Measurements from ENCODE around the gene EFCAB11. TPM values are rescaled to one million over a fixed set of nuclear protein-coding genes. Genes with fewer than 3 reads are reported as not detected.

The EFCAB11 gene
- total RNA-seq, 2 donors from 2014 or later = 8.2 to 9.6 TPM

DNA sequence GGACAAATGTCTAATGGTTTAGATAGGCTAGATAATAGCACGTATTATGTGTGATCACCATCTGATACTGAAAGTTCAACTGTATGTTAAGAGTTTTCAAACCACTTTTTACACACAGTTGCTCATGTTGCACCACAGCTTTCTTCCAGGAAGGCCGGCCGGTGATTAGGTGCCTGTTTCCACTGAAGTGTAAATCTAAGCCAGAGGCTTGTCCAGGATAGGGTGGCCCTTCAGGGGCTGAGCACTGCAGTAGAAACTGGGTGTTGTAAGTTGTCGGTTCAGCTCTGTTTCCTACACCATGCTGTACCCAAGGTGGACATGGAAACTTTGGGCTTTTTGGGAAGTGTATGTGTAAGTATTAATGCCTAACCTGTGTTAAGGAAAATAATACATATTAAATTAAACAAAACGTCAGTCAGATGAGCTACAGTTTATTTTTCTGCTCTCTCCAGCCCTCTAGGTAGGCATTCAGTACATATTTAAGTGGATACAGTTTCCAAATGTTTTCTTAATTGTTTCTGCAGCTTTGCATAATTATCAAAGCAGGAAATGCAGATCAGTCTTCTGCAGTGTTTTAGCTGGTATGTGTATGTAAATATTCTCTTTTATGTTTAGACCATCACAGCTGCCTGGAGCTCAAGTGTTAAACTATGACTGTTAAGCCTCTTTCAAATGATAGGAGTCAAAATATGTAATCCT is 32.1 kb upstream of the EFCAB11 start:
- Histone ChIP-seq H3K27ac (no peak overlapping the region), H3K4me3 (no peak overlapping the region), H3K4me1 (replicated peaks) (no peaks in the 10 kb centered on the region), H3K9me3 (no peaks in the 10 kb centered on the region), H3K27me3 (replicated peaks; ENCODE audit: insufficient read depth) (no peaks in the 10 kb centered on the region), H3K36me3 (peaks cover 0 to 4% of the 10 kb centered on the region in 2 donors)
- 83% methylated on average over 5 of the region's 5 CpGs for WGBS
- TF ChIP-seq POLR2A (IDR thresholded peaks at IDR 0.05) (no peak), POLR2AphosphoS5 (IDR thresholded peaks at IDR 0.05) (no peak)
- TF ChIP-seq, protein P1, sequence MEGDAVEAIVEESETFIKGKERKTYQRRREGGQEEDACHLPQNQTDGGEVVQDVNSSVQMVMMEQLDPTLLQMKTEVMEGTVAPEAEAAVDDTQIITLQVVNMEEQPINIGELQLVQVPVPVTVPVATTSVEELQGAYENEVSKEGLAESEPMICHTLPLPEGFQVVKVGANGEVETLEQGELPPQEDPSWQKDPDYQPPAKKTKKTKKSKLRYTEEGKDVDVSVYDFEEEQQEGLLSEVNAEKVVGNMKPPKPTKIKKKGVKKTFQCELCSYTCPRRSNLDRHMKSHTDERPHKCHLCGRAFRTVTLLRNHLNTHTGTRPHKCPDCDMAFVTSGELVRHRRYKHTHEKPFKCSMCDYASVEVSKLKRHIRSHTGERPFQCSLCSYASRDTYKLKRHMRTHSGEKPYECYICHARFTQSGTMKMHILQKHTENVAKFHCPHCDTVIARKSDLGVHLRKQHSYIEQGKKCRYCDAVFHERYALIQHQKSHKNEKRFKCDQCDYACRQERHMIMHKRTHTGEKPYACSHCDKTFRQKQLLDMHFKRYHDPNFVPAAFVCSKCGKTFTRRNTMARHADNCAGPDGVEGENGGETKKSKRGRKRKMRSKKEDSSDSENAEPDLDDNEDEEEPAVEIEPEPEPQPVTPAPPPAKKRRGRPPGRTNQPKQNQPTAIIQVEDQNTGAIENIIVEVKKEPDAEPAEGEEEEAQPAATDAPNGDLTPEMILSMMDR (IDR thresholded peaks at IDR 0.05) = no peak
- intact Hi-C loops (cut with DNase I) = no loop called here
- DNase-seq (ENCODE audit: low spot score) = no peak

DNA sequence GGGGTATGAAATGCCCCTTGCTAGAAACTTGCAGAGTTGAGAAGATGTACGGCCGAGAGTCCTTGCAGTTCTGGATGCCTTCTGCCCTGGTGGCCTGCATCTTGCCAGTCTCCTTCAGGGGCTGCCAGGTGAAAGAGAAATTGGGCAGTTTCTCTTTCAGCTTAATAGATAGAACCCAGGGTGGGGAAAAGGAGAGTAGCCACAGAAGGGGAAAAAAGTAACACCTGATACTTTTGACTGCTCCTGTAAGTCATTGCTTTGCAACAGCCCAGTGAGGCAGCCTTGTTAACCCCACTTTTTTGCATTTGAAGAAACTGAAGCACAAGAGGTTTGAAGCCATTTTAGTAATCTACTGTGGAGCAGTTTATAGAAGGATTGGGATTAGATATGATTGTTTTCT is 28.8 kb upstream of the EFCAB11 start:
- Histone ChIP-seq H3K4me3 (no peak overlapping the region), H3K27me3 (replicated peaks; ENCODE audit: insufficient read depth) (no peaks in the 10 kb centered on the region), H3K36me3 (peaks cover 0 to 4% of the 10 kb centered on the region in 2 donors), H3K27ac (no peak overlapping the region), H3K9me3 (no peaks in the 10 kb centered on the region), H3K4me1 (replicated peaks) (no peaks in the 10 kb centered on the region)
- 96% methylated on average over 2 of the region's 2 CpGs for WGBS
- DNase-seq (ENCODE audit: low spot score) = no peak
- intact Hi-C loops (cut with DNase I) = no loop called here
- TF ChIP-seq POLR2A (IDR thresholded peaks at IDR 0.05) (no peak), POLR2AphosphoS5 (IDR thresholded peaks at IDR 0.05) (no peak)
- TF ChIP-seq, protein P1 (IDR thresholded peaks at IDR 0.05) = no peak

GRCh38 chr14:89978656-89979055 is 24.1 kb upstream of the EFCAB11 start:
- H3K4me1 ChIP-seq (replicated peaks) = no peaks in the 10 kb centered on the region
- DNase-seq (ENCODE audit: low spot score) = no peak
- no peak overlapping the region for H3K27ac ChIP-seq
- peaks cover 0 to 4% of the 10 kb centered on the region in 2 donors for H3K36me3 ChIP-seq
- WGBS = 66% methylated on average over 4 of the region's 4 CpGs
- H3K27me3 ChIP-seq (replicated peaks; ENCODE audit: insufficient read depth) = no peaks in the 10 kb centered on the region
- no peak for TF ChIP-seq POLR2AphosphoS5 (IDR thresholded peaks at IDR 0.05)
- no peaks in the 10 kb centered on the region for H3K9me3 ChIP-seq
- intact Hi-C loops (cut with DNase I) = loop anchor here (10.0 kb wide), 1 partner anchor 256 kb away; no protein-coding TSS in a partner anchor
- no peak overlapping the region for H3K4me3 ChIP-seq

DNA sequence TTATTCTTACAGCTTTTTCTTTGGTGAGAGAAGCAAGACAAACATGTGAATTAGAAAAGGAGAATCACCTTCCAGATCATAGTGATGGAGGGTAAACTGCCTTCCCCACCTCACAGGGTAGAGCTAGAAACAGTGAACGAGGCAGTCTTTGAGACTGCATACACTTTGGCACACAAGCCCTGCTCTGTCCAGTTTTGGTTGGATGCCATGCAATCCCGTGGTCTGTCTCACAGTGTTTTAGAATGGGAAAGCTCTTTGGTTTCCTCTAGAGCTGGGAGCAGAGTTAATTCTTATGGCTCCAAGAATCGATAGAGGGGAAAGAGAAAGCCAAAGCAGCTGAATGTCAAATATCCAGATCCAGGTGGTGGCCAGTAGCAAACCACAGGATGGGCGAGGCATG is 23.1 kb upstream of the EFCAB11 start:
- WGBS = 80% methylated on average over 4 of the region's 4 CpGs
- Histone ChIP-seq H3K4me1 (replicated peaks) (no peaks in the 10 kb centered on the region), H3K27ac (no peak overlapping the region), H3K36me3 (no peaks in the 10 kb centered on the region), H3K9me3 (no peaks in the 10 kb centered on the region), H3K4me3 (no peak overlapping the region), H3K27me3 (replicated peaks; ENCODE audit: insufficient read depth) (no peaks in the 10 kb centered on the region)
- intact Hi-C loops (cut with DNase I) = loop anchor here (10.0 kb wide), 1 partner anchor 257 kb away; no protein-coding TSS in a partner anchor
- no peak for TF ChIP-seq POLR2AphosphoS5 (IDR thresholded peaks at IDR 0.05)
- DNase-seq (ENCODE audit: low spot score) = no peak

DNA sequence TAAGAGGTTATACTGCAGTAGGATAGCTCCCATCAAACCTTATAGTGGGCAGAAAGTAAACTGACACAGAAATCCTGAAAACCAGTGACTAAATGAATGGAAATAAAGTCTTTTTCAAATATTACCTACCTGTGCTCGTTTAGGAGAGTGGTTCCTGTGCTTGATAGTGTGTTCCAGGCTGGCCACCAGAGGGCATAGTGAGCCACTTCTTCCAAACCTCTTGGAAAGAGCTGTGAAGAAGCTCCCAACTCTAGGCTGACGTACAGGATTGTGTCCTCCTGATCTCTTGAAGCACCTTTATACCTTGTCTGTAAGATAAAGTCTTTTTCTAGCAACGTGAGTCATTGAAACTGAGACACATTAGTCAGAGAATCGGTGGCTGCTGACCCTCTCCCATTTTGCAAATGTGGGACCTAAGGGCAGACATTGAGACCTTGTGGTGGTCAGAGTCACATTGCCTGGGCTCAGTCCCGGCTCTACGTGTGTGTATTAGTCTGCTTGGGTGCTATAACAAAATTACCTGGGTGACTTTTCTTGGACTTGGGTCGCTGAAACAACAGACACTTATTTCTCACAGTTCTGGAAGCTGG is 18.8 kb upstream of the EFCAB11 start:
- peak; percentile 59 for DNase-seq (ENCODE audit: low spot score)
- 56% methylated on average over 7 of the region's 7 CpGs for WGBS
- Histone ChIP-seq H3K4me1 (replicated peaks) (no peaks in the 10 kb centered on the region), H3K9me3 (no peaks in the 10 kb centered on the region), H3K36me3 (no peaks in the 10 kb centered on the region), H3K4me3 (no peak overlapping the region), H3K27me3 (replicated peaks; ENCODE audit: insufficient read depth) (no peaks in the 10 kb centered on the region), H3K27ac (no peak overlapping the region)
- TF ChIP-seq POLR2AphosphoS5 (IDR thresholded peaks at IDR 0.05) (no peak), POLR2A (IDR thresholded peaks at IDR 0.05) (no peak)
- TF ChIP-seq, protein P1 (IDR thresholded peaks at IDR 0.05) = peak; percentile 68 to 82 (median 78)
- intact Hi-C loops (cut with DNase I) = loop anchor here (10.0 kb wide), 1 partner anchor 261 kb away; no protein-coding TSS in a partner anchor
